Trophoblast cell (in vitro differentiated cells and primary cell): ENCODE data around the gene TEAD3.
"Not testable (repeated sequence)": the region's sequence is repeated elsewhere in the genome, so short reads cannot be mapped to it uniquely, and the experiment has no call there.

Experiments
- DNase-seq, 2 donors: peaks; one replicate each; pipeline ENCODE4 v3.0.0-alpha.2; 2016
- H2AFZ ChIP-seq: 2 replicates; pipeline ENCODE4 v1.6.1; 2013; ENCODE audit warnings: low read length, moderate library complexity, mild to moderate bottlenecking; ENCODE audit not compliant: insufficient read depth, poor library complexity
- H2AK5ac ChIP-seq: 2 replicates; pipeline ENCODE4 v1.6.1; 2013; ENCODE audit warnings: mild to moderate bottlenecking, low read length
- H2BK120ac ChIP-seq: 2 replicates; pipeline ENCODE4 v1.6.1; 2013; ENCODE audit warnings: low read length, mild to moderate bottlenecking, moderate library complexity; ENCODE audit not compliant: insufficient read depth, poor library complexity
- H2BK12ac ChIP-seq: 2 replicates; pipeline ENCODE4 v1.6.1; 2013; ENCODE audit warnings: mild to moderate bottlenecking, low read length, moderate library complexity
- H2BK5ac ChIP-seq: 2 replicates; pipeline ENCODE4 v1.6.1; 2013; ENCODE audit warnings: low read length, low read depth, moderate library complexity, mild to moderate bottlenecking; ENCODE audit not compliant: poor library complexity
- H3K14ac ChIP-seq: 2 replicates; pipeline ENCODE4 v1.6.1; 2013; ENCODE audit warnings: mild to moderate bottlenecking, low read length
- H3K18ac ChIP-seq: 2 replicates; pipeline ENCODE4 v1.6.1; 2013; ENCODE audit warnings: mild to moderate bottlenecking, low read length
- H3K23ac ChIP-seq: 2 replicates; pipeline ENCODE4 v1.6.1; 2013; ENCODE audit warnings: low read length
- H3K27ac ChIP-seq: 2 replicates; pipeline ENCODE4 v1.5.1; 2013; ENCODE audit warnings: low read depth, mild to moderate bottlenecking, inconsistent platforms, low read length, moderate library complexity
- H3K27me3 ChIP-seq: 2 replicates; pipeline ENCODE4 v1.6.1; 2013; ENCODE audit warnings: inconsistent platforms, mild to moderate bottlenecking, low read length, moderate library complexity; ENCODE audit not compliant: insufficient read depth
- H3K36me3 ChIP-seq, 2 experiments: 1 replicate in 1 of 2; 2 replicates in 1 of 2; pipeline ENCODE4 v1.6.1; 2013; ENCODE audit warnings: low read length in 2 of 2, mild to moderate bottlenecking in 2 of 2, moderate library complexity in 1 of 2; ENCODE audit not compliant: insufficient read depth in 2 of 2, control insufficient read depth in 1 of 2
- H3K4ac ChIP-seq: 2 replicates; pipeline ENCODE4 v1.6.1; 2013; ENCODE audit warnings: low read depth, mild to moderate bottlenecking, low read length, moderate library complexity
- H3K4me1 ChIP-seq, 2 experiments: 1 replicate in 1 of 2; 2 replicates in 1 of 2; pipeline ENCODE4 v1.6.1; 2013; ENCODE audit warnings: low read length in 2 of 2, mild to moderate bottlenecking in 2 of 2, moderate library complexity in 1 of 2; ENCODE audit not compliant: insufficient read depth in 2 of 2, control insufficient read depth in 1 of 2
- H3K4me2 ChIP-seq: 2 replicates; pipeline ENCODE4 v1.6.1; 2013; ENCODE audit warnings: inconsistent platforms, mild to moderate bottlenecking, low read length, moderate library complexity
- H3K4me3 ChIP-seq: 2 replicates; pipeline ENCODE4 v1.5.1; 2013; ENCODE audit warnings: mild to moderate bottlenecking, low read depth, low read length, inconsistent platforms
- H3K79me1 ChIP-seq: one replicate; pipeline ENCODE4 v1.6.1; 2013; ENCODE audit warnings: low read length
- H3K79me2 ChIP-seq: 2 replicates; pipeline ENCODE4 v1.6.1; 2013; ENCODE audit warnings: low read length, mild to moderate bottlenecking; ENCODE audit not compliant: control insufficient read depth, insufficient read depth, poor library complexity
- H3K9ac ChIP-seq: 2 replicates; pipeline ENCODE4 v1.6.1; 2013; ENCODE audit warnings: mild to moderate bottlenecking, low read length
- H3K9me3 ChIP-seq: 2 replicates; pipeline ENCODE4 v1.6.1; 2013; ENCODE audit warnings: low read depth, mild to moderate bottlenecking, control low read depth, inconsistent platforms, low read length; ENCODE audit not compliant: insufficient read depth
- H4K12ac ChIP-seq: 2 replicates; pipeline ENCODE4 v1.6.1; 2013; ENCODE audit warnings: low read depth, mild to moderate bottlenecking, low read length, moderate library complexity
- H4K8ac ChIP-seq: 2 replicates; pipeline ENCODE4 v1.6.1; 2013; ENCODE audit warnings: low read depth, mild to moderate bottlenecking, low read length, moderate library complexity
- H4K91ac ChIP-seq: one replicate; pipeline ENCODE4 v1.6.1; 2013; ENCODE audit warnings: low read depth, mild to moderate bottlenecking, low read length, moderate library complexity
- WGBS: extraction: QIAGEN DNeasy Blood & Tissue Kit; methylation state at CpG from one replicate; pipeline ENCODE4 v1.1.7; 2013; ENCODE audit warnings: missing lambda C conversion rate; ENCODE audit not compliant: insufficient read length, insufficient coverage; ENCODE audit errors: extremely low coverage; 5-methylcytosine and 5-hydroxymethylcytosine counted together

TEAD3 gene

DNA sequence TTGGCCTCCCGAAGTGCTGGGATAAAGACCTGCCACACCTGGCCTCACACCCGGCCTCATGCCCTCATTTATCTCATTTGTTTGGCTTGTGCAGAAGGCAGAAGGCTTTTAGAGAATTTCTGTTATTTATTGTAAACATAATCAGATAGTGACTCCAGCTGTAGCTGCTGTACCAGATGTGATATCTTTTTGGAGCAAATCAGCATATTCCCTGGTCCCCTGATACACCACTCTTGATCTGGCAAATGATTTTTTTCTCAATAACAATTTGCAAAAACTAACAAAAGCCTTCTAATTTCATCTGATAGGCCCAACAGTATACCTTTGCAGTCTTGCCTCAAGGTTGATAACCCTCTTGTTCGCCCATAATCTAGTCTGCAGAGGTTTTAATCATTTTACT is 42.3 kb upstream of the TEAD3 start:
- H2BK12ac ChIP-seq, result no peak overlapping the region
- no peak overlapping the region for H3K23ac ChIP-seq
- H3K4me1 ChIP-seq, result peaks cover 0 to 4% of the 10 kb centered on the region in 2 experiments
- no peak overlapping the region for H3K18ac ChIP-seq
- H3K9ac ChIP-seq, result no peak overlapping the region
- H3K4me2 ChIP-seq, result no peak overlapping the region
- H4K12ac ChIP-seq, result no peak overlapping the region
- H3K27me3 ChIP-seq, result no peaks in the 10 kb centered on the region
- DNase-seq, result peak; percentile 48 to 77
- H2AFZ ChIP-seq, result no peak overlapping the region
- no peak overlapping the region for H4K8ac ChIP-seq
- H3K4me3 ChIP-seq, result no peak overlapping the region
- no peak overlapping the region for H3K27ac ChIP-seq
- no peaks in the 10 kb centered on the region for H3K9me3 ChIP-seq
- H3K36me3 ChIP-seq, result no peaks in the 10 kb centered on the region
- no peaks in the 10 kb centered on the region for H3K79me1 ChIP-seq
- no CpG with 5 or more reads among the region's 3 CpGs for WGBS
- H3K4ac ChIP-seq, result no peak overlapping the region
- H3K14ac ChIP-seq, result no peak overlapping the region
- H4K91ac ChIP-seq, result no peak overlapping the region
- H2BK120ac ChIP-seq, result no peak overlapping the region
- H3K79me2 ChIP-seq, result no peaks in the 10 kb centered on the region
- no peak overlapping the region for H2BK5ac ChIP-seq
- no peak overlapping the region for H2AK5ac ChIP-seq

DNA sequence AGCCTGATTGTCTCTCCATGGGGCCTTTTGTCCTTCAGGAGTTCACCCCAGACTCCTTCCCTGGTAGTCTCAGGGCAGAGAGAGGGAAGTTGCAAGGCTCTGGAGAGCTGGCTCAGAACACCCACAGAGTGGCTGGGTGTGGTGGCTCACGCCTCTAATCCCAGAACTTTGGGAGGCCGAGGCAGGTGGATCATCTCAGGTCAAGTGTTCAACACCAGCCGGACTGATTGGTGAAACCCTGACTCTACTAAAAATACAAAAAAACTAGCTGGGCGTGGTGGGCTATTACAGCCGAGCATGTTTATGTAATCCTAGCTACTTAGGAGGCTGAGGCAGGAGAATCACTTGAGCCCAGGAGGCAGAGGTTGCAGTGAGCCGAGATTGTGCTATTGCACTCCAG is 39.0 kb upstream of the TEAD3 start:
- not testable (repeated sequence) for H3K4me2 ChIP-seq

DNA sequence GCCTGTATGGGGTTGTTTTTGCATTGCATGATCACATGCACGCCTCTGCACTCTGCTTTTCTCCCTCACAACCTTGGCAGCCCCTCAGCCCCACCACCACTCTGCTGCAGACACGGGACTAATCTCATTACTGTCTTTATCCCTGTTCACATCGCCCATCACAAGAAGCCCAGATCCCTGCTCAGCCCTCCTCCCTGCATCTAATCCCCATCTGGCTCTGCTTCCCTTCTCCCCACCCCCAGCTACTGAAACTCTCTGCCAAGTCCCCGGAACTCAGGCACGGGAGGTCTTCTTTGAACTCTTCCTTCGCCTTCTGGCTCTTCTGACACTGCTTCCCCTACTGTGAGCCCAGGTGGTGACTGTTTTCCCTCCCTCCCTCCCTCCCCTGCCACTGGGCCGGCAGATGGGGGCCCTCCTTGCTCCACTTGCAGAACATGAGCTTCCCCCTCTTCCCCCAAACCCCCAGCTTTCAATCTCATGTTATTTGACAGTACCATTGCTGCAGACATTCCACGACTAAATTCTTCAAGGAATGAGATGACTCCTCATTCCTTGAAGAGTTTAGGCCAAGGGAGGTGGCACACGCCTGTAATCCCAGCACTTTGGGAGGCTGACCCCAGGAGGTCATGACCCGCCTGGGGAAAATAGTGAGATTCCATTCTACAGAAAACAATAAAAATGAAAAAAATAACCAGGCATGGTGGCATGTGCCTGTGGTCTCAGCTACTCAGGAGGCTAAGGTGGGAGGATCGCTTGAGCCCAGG is 37.7 kb upstream of the TEAD3 start:
- no peak overlapping the region for H2BK5ac ChIP-seq
- H3K27ac ChIP-seq, result no peak overlapping the region
- no peak overlapping the region for H3K23ac ChIP-seq
- H3K4ac ChIP-seq, result no peak overlapping the region
- H2AFZ ChIP-seq, result no peak overlapping the region
- H3K9me3 ChIP-seq, result no peaks in the 10 kb centered on the region
- H2BK120ac ChIP-seq, result no peak overlapping the region
- no peak overlapping the region for H2AK5ac ChIP-seq
- H3K27me3 ChIP-seq, result no peaks in the 10 kb centered on the region
- DNase-seq, result peak; percentile 40 to 80
- H3K9ac ChIP-seq, result no peak overlapping the region
- H3K4me3 ChIP-seq, result no peak overlapping the region
- no peak overlapping the region for H4K8ac ChIP-seq
- peaks cover 0 to 5% of the 10 kb centered on the region in 2 experiments for H3K4me1 ChIP-seq
- H3K18ac ChIP-seq, result no peak overlapping the region
- H3K79me1 ChIP-seq, result no peaks in the 10 kb centered on the region
- H3K79me2 ChIP-seq, result no peaks in the 10 kb centered on the region
- no peak overlapping the region for H4K12ac ChIP-seq
- no peak overlapping the region for H2BK12ac ChIP-seq
- no peak overlapping the region for H3K14ac ChIP-seq
- no peaks in the 10 kb centered on the region for H3K36me3 ChIP-seq
- H4K91ac ChIP-seq, result no peak overlapping the region
- WGBS, result no CpG with 5 or more reads among the region's 11 CpGs
- H3K4me2 ChIP-seq, result no peak overlapping the region

More for the DNA sequence above, 39.0 kb upstream of the TEAD3 start:
- not testable (repeated sequence) for H4K8ac ChIP-seq, H3K23ac ChIP-seq, H3K27ac ChIP-seq, H3K18ac ChIP-seq, H2BK5ac ChIP-seq, H2AFZ ChIP-seq, H3K9me3 ChIP-seq, H4K12ac ChIP-seq, H3K4ac ChIP-seq, DNase-seq, H3K79me2 ChIP-seq, H3K4me3 ChIP-seq, H3K9ac ChIP-seq, H2BK12ac ChIP-seq, H3K14ac ChIP-seq, H3K4me1 ChIP-seq, H3K27me3 ChIP-seq, H2AK5ac ChIP-seq, H3K36me3 ChIP-seq, H2BK120ac ChIP-seq, H4K91ac ChIP-seq, H3K79me1 ChIP-seq
- WGBS, result no CpG with 5 or more reads among the region's 6 CpGs

DNA sequence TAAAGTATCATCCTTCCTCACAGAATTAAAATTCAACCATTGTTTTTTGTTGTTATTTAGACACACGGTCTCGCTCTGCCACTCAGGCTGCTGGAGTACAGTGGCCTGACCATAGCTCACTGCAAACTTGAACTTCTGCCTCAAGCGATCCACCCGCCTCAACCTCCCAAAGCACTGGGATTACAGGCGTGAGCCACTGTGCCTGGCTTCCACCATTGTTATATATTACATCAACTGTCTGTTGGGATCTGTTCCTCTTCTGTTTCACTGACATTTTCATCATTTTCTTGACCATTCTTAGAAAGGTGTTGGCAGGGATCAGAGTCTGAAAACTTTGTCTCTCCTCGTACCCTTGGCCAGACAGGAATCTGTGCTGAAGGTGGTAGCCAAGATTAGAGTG is 37.1 kb upstream of the TEAD3 start:
- Histone ChIP-seq H3K27ac (no peak overlapping the region), H3K9me3 (no peaks in the 10 kb centered on the region), H3K4me1 (peaks cover 0 to 5% of the 10 kb centered on the region in 2 experiments), H3K79me1 (no peaks in the 10 kb centered on the region), H2AFZ (no peak overlapping the region), H3K9ac (no peak overlapping the region), H2BK12ac (no peak overlapping the region), H4K91ac (no peak overlapping the region), H3K4ac (no peak overlapping the region), H3K36me3 (no peaks in the 10 kb centered on the region), H3K79me2 (no peaks in the 10 kb centered on the region), H3K27me3 (no peaks in the 10 kb centered on the region), H2BK5ac (no peak overlapping the region), H3K18ac (no peak overlapping the region), H3K23ac (no peak overlapping the region), H4K12ac (no peak overlapping the region), H3K4me3 (no peak overlapping the region), H4K8ac (no peak overlapping the region), H2BK120ac (no peak overlapping the region), H2AK5ac (no peak overlapping the region), H3K4me2 (no peak overlapping the region), H3K14ac (no peak overlapping the region)
- DNase-seq, result no peak
- no CpG with 5 or more reads among the region's 6 CpGs for WGBS
